ENCODE measurements around the gene KIAA1671.
A peak's percentile ranks its signal among the peaks of the same experiment; 100 is the strongest.

The KIAA1671 gene

DNA sequence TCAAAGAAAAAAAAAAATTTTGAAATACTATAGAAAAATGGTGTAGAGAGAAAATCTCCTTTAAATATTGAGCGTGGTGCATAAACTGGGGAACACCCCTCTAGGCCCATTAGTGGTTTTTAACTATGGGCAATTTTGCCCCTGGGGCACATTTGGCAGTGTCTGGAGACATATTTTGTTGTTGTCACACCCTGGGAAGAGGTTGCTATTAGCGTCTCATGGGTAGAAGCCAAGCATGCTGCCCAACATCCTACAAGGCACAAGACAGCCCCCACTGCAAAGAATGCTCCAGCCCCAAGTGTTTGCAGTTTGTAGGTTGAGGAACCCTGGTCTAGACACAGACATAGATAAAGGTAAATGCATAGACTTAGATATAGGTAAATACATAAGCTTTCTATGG, 92.6 kb downstream of the KIAA1671 start:
- no peak overlapping the region for H3K4ac ChIP-seq (ENCODE audit: low read depth, low read length)
- H2AK5ac ChIP-seq (ENCODE audit: low read length): no peak overlapping the region
- H2BK120ac ChIP-seq (ENCODE audit: insufficient read depth, low read length, poor library complexity): no peak overlapping the region
- no CpG with 5 or more reads among the region's 2 CpGs for WGBS (ENCODE audit: extremely low coverage, insufficient coverage, insufficient read length)
- no peak overlapping the region for H2AFZ ChIP-seq (ENCODE audit: insufficient read depth, low read length, poor library complexity)
- no peak overlapping the region for H2BK12ac ChIP-seq (ENCODE audit: low read length)
- H3K23ac ChIP-seq (ENCODE audit: low read length): no peak overlapping the region
- H3K4me2 ChIP-seq (ENCODE audit: low read length): no peak overlapping the region
- peaks cover 0 to 5% of the 10 kb centered on the region in 2 experiments for H3K36me3 ChIP-seq (ENCODE audit: control insufficient read depth in 1 of 2, insufficient read depth in 2 of 2, low read length in 2 of 2)
- H3K79me2 ChIP-seq (ENCODE audit: control insufficient read depth, insufficient read depth, low read length, poor library complexity): no peaks in the 10 kb centered on the region
- no peaks in the 10 kb centered on the region for H3K4me1 ChIP-seq (ENCODE audit: control insufficient read depth in 1 of 2, insufficient read depth in 2 of 2, low read length in 2 of 2)
- H3K27me3 ChIP-seq (ENCODE audit: insufficient read depth, low read length): no peaks in the 10 kb centered on the region
- no peak overlapping the region for H2BK5ac ChIP-seq (ENCODE audit: low read depth, low read length, poor library complexity)
- H3K27ac ChIP-seq (ENCODE audit: low read depth, low read length): no peak overlapping the region
- peak in 1 of 2 donors; percentile 31 for DNase-seq
- no peak overlapping the region for H3K18ac ChIP-seq (ENCODE audit: low read length)
- H4K91ac ChIP-seq (ENCODE audit: low read depth, low read length): no peak overlapping the region
- H3K9me3 ChIP-seq (ENCODE audit: insufficient read depth, low read depth, low read length): peaks cover 2% of the 10 kb centered on the region
- H3K4me3 ChIP-seq (ENCODE audit: low read depth, low read length): no peak overlapping the region
- H4K8ac ChIP-seq (ENCODE audit: low read depth, low read length): no peak overlapping the region
- H3K14ac ChIP-seq (ENCODE audit: low read length): no peak overlapping the region
- H4K12ac ChIP-seq (ENCODE audit: low read depth, low read length): no peak overlapping the region
- no peak overlapping the region for H3K9ac ChIP-seq (ENCODE audit: low read length)
- H3K79me1 ChIP-seq (ENCODE audit: low read length): no peaks in the 10 kb centered on the region

DNA sequence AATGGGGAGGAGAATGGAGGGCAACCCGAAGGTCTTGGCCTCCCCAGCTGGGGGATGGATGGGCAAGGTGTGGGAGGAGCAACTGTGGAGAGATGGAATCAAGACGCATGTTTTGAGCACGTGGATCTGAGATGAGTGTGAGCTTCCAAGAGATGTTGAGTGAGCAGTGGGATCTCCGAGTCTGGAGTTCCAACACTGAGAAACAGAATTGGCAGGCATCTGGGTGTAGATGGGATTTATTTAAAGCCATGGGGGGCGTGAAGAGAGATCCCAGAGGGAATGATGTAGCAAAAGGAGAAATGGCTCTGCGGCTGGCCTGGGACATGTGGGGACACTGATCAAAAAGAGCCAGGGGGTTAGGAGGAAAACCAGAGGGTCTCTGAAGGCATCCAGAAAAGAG, 95.6 kb downstream of the KIAA1671 start:
- DNase-seq: no peak

DNA sequence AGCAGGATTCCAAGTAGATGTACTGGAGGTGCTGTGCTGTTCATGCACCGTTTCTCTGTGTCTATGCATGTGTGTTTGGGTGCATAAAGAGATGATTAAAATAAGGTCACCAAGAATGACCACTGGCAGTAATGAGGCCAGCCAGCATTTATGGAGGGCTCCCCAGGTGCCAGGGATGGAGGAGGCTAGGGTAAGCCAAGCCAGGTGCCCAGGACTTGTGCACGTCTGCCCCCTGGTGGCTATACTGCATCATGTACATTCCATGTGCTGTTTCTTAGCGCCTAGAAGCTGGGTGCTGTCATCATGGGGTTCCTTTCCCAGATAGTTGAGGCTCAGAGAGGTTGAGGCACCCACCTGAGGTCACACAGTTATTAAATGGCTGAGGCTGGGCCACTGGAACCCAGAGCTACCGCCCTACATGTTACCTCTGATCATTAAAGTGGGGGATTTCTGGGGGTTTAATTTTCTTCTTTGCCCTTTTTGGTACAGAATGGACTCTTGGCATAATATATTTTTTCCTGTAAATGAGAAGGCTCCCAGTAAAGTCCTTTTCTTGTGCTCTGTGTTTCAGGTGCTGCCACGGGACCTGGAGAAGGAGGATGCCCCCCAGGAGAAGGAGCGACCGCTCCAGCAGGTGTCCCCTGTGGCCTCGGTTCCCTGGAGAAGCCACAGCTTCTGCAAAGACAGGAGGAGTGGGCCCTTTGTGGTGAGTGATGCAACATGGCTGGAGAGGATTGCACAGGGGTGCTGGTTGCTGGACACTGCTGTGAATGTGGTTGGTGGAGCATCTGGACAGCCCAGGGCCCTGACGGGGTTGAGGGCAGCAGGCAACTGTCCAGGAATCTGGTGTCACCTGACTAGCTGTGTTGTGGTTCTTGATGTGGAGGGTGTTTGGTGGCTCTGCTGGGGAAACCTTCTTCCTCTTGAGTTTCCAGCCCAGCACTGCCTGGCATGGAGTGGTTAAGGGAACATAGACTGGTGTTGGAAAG, 96.4 kb downstream of the KIAA1671 start:
- H2AFZ ChIP-seq (ENCODE audit: insufficient read depth, low read length, poor library complexity): no peak overlapping the region
- no peak overlapping the region for H3K9ac ChIP-seq (ENCODE audit: low read length)
- H3K4ac ChIP-seq (ENCODE audit: low read depth, low read length): no peak overlapping the region
- no peak overlapping the region for H4K12ac ChIP-seq (ENCODE audit: low read depth, low read length)
- H3K4me3 ChIP-seq (ENCODE audit: low read depth, low read length): no peak overlapping the region
- no peak overlapping the region for H4K91ac ChIP-seq (ENCODE audit: low read depth, low read length)
- H3K27ac ChIP-seq (ENCODE audit: low read depth, low read length): peak overlapping the region; percentile 7
- no peak overlapping the region for H3K23ac ChIP-seq (ENCODE audit: low read length)
- H3K27me3 ChIP-seq (ENCODE audit: insufficient read depth, low read length): no peaks in the 10 kb centered on the region
- no peak overlapping the region for H4K8ac ChIP-seq (ENCODE audit: low read depth, low read length)
- H3K18ac ChIP-seq (ENCODE audit: low read length): no peak overlapping the region
- H3K79me2 ChIP-seq (ENCODE audit: control insufficient read depth, insufficient read depth, low read length, poor library complexity): no peaks in the 10 kb centered on the region
- no peak overlapping the region for H3K14ac ChIP-seq (ENCODE audit: low read length)
- H3K36me3 ChIP-seq (ENCODE audit: control insufficient read depth in 1 of 2, insufficient read depth in 2 of 2, low read length in 2 of 2): no peaks in the 10 kb centered on the region
- H2AK5ac ChIP-seq (ENCODE audit: low read length): no peak overlapping the region
- H2BK5ac ChIP-seq (ENCODE audit: low read depth, low read length, poor library complexity): no peak overlapping the region
- no CpG with 5 or more reads among the region's 9 CpGs for WGBS (ENCODE audit: extremely low coverage, insufficient coverage, insufficient read length)
- H3K4me1 ChIP-seq (ENCODE audit: control insufficient read depth in 1 of 2, insufficient read depth in 2 of 2, low read length in 2 of 2): peaks cover 0 to 3% of the 10 kb centered on the region in 2 experiments
- peak; percentile 40 to 78 for DNase-seq
- no peak overlapping the region for H2BK12ac ChIP-seq (ENCODE audit: low read length)
- H3K79me1 ChIP-seq (ENCODE audit: low read length): peaks cover 3% of the 10 kb centered on the region
- peaks cover 5% of the 10 kb centered on the region for H3K9me3 ChIP-seq (ENCODE audit: insufficient read depth, low read depth, low read length)
- H3K4me2 ChIP-seq (ENCODE audit: low read length): no peak overlapping the region
- H2BK120ac ChIP-seq (ENCODE audit: insufficient read depth, low read length, poor library complexity): no peak overlapping the region

More for the DNA sequence above, 95.6 kb downstream of the KIAA1671 start:
- Histone ChIP-seq H2AFZ (ENCODE audit: insufficient read depth, low read length, poor library complexity) (no peak overlapping the region), H2BK5ac (ENCODE audit: low read depth, low read length, poor library complexity) (no peak overlapping the region), H3K4me2 (ENCODE audit: low read length) (no peak overlapping the region), H3K4me3 (ENCODE audit: low read depth, low read length) (no peak overlapping the region), H3K4ac (ENCODE audit: low read depth, low read length) (no peak overlapping the region), H2BK120ac (ENCODE audit: insufficient read depth, low read length, poor library complexity) (no peak overlapping the region), H4K8ac (ENCODE audit: low read depth, low read length) (no peak overlapping the region), H3K18ac (ENCODE audit: low read length) (no peak overlapping the region), H3K27ac (ENCODE audit: low read depth, low read length) (no peak overlapping the region), H3K27me3 (ENCODE audit: insufficient read depth, low read length) (no peaks in the 10 kb centered on the region), H2BK12ac (ENCODE audit: low read length) (no peak overlapping the region), H3K23ac (ENCODE audit: low read length) (no peak overlapping the region), H2AK5ac (ENCODE audit: low read length) (no peak overlapping the region), H4K12ac (ENCODE audit: low read depth, low read length) (no peak overlapping the region), H3K36me3 (ENCODE audit: control insufficient read depth in 1 of 2, insufficient read depth in 2 of 2, low read length in 2 of 2) (no peaks in the 10 kb centered on the region), H3K14ac (ENCODE audit: low read length) (no peak overlapping the region), H3K9me3 (ENCODE audit: insufficient read depth, low read depth, low read length) (peaks cover 5% of the 10 kb centered on the region), H3K9ac (ENCODE audit: low read length) (no peak overlapping the region), H3K79me2 (ENCODE audit: control insufficient read depth, insufficient read depth, low read length, poor library complexity) (no peaks in the 10 kb centered on the region), H3K4me1 (ENCODE audit: control insufficient read depth in 1 of 2, insufficient read depth in 2 of 2, low read length in 2 of 2) (peaks cover 0 to 1% of the 10 kb centered on the region in 2 experiments), H4K91ac (ENCODE audit: low read depth, low read length) (no peak overlapping the region), H3K79me1 (ENCODE audit: low read length) (peaks cover 3% of the 10 kb centered on the region)
- no CpG with 5 or more reads among the region's 6 CpGs for WGBS (ENCODE audit: extremely low coverage, insufficient coverage, insufficient read length)

DNA sequence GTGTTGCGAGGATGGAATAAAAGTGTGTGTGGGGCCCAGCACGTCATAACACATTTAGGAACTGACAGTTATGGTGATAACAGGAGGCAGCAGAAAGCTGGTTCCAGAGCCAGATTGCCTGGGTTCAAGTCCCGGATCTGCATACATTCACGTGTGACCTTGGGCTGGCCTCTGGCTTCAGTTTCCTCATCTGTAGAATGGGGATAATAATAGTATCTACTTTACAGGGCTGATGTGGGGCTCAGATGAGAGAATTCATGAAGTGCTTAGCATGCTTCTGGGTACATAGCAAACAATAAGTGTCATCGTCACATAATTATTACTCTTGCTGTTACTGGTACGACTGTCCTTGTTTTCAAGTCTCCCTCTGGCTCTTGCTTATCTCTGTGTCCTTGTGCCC, 97.3 kb downstream of the KIAA1671 start:
- no peak overlapping the region for H3K14ac ChIP-seq (ENCODE audit: low read length)
- peak in 1 of 2 donors; percentile 75 for DNase-seq
- no peak overlapping the region for H2BK12ac ChIP-seq (ENCODE audit: low read length)
- H3K79me2 ChIP-seq (ENCODE audit: control insufficient read depth, insufficient read depth, low read length, poor library complexity): no peaks in the 10 kb centered on the region
- H2AFZ ChIP-seq (ENCODE audit: insufficient read depth, low read length, poor library complexity): no peak overlapping the region
- peak overlapping the region; percentile 7 for H3K27ac ChIP-seq (ENCODE audit: low read depth, low read length)
- WGBS (ENCODE audit: extremely low coverage, insufficient coverage, insufficient read length): no CpG with 5 or more reads among the region's 6 CpGs
- no peaks in the 10 kb centered on the region for H3K36me3 ChIP-seq (ENCODE audit: control insufficient read depth in 1 of 2, insufficient read depth in 2 of 2, low read length in 2 of 2)
- no peak overlapping the region for H3K4me3 ChIP-seq (ENCODE audit: low read depth, low read length)
- no peak overlapping the region for H4K12ac ChIP-seq (ENCODE audit: low read depth, low read length)
- no peak overlapping the region for H3K4me2 ChIP-seq (ENCODE audit: low read length)
- no peak overlapping the region for H4K91ac ChIP-seq (ENCODE audit: low read depth, low read length)
- no peak overlapping the region for H4K8ac ChIP-seq (ENCODE audit: low read depth, low read length)
- H3K4ac ChIP-seq (ENCODE audit: low read depth, low read length): no peak overlapping the region
- no peak overlapping the region for H2BK120ac ChIP-seq (ENCODE audit: insufficient read depth, low read length, poor library complexity)
- H3K4me1 ChIP-seq (ENCODE audit: control insufficient read depth in 1 of 2, insufficient read depth in 2 of 2, low read length in 2 of 2): peaks cover 0 to 3% of the 10 kb centered on the region in 2 experiments
- no peak overlapping the region for H2BK5ac ChIP-seq (ENCODE audit: low read depth, low read length, poor library complexity)
- no peak overlapping the region for H2AK5ac ChIP-seq (ENCODE audit: low read length)
- H3K23ac ChIP-seq (ENCODE audit: low read length): no peak overlapping the region
- peaks cover 5% of the 10 kb centered on the region for H3K9me3 ChIP-seq (ENCODE audit: insufficient read depth, low read depth, low read length)
- no peak overlapping the region for H3K18ac ChIP-seq (ENCODE audit: low read length)
- no peaks in the 10 kb centered on the region for H3K27me3 ChIP-seq (ENCODE audit: insufficient read depth, low read length)
- no peak overlapping the region for H3K9ac ChIP-seq (ENCODE audit: low read length)
- H3K79me1 ChIP-seq (ENCODE audit: low read length): peaks cover 3% of the 10 kb centered on the region
